Fibroblast of the aortic adventitia (primary cell): ENCODE results near the gene NCKAP5L. TPM values are rescaled to one million over a fixed set of nuclear protein-coding genes. Genes with fewer than 3 reads are reported as not detected.

Experiments used
- DNase-seq: peaks from one replicate; pipeline ENCODE4 v3.0.0-alpha.2; 2010; ENCODE audit warnings: low read depth
- H3K4me3 ChIP-seq: 2 replicates; pipeline ENCODE4 v1.5.1; 2011; ENCODE audit warnings: low read depth, mild to moderate bottlenecking, control low read depth, low read length, moderate library complexity
- total RNA-seq: library from RNA; depleted of rRNA; stranded (reverse); fragments of >200 nt; gene quantifications from 2 replicates; pipeline ENCODE4 v1.2.3, GENCODE V29; 2012; ENCODE audit warnings: low replicate concordance
- TF ChIP-seq, protein P1 (sequence below): IDR thresholded peaks from 2 replicates; pipeline ENCODE4 v1.5.1; 2011; ENCODE audit warnings: mild to moderate bottlenecking, low read length, control low read depth, inconsistent platforms; ENCODE audit not compliant: insufficient read depth

NCKAP5L gene
- total RNA-seq, 1 donor, result 27.9 TPM

DNA sequence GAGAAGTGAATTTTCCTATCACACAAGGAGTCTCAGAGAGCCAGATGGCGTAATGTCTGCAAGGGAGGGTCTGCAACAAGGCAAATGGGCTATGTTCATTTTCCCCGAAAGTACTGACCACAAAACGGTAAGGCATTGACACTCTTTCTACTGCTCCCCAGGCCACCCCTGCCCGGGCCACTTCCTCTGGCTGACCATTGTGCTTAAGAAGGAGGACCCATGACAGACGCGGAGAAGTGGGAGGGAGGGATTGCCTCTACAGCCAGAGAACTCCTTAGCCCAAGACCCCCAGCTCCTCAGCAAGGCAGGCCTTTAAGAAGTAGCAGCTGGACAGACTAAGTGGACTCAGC lies 1.2 kb downstream of the NCKAP5L start:
- no peak for DNase-seq
- H3K4me3 ChIP-seq, result peak overlapping the region; percentile 90
- TF ChIP-seq, protein P1, sequence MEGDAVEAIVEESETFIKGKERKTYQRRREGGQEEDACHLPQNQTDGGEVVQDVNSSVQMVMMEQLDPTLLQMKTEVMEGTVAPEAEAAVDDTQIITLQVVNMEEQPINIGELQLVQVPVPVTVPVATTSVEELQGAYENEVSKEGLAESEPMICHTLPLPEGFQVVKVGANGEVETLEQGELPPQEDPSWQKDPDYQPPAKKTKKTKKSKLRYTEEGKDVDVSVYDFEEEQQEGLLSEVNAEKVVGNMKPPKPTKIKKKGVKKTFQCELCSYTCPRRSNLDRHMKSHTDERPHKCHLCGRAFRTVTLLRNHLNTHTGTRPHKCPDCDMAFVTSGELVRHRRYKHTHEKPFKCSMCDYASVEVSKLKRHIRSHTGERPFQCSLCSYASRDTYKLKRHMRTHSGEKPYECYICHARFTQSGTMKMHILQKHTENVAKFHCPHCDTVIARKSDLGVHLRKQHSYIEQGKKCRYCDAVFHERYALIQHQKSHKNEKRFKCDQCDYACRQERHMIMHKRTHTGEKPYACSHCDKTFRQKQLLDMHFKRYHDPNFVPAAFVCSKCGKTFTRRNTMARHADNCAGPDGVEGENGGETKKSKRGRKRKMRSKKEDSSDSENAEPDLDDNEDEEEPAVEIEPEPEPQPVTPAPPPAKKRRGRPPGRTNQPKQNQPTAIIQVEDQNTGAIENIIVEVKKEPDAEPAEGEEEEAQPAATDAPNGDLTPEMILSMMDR, result no peak

DNA sequence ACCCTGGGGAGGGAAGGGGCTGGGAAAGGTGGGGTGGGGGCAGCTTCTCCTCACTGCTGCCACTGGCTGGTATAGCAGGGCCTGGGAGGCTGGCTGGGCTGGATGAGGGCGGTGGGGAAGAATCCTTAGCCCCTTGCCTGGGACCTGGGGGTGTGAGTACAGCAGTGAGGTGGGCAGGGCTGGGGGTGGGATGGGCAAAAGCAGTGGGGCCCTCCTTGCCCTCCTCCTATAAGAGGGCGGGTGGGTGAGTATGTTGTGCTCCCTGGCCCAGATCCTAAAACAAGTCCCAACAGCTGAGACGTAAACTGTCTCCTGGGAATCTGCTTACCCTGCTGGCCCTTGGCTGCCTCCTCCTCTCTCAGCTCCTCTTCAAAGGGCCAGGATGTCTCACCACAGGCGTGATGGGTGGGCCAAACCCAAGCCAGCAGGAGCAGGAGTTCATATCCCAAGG lies 2.2 kb downstream of the NCKAP5L start:
- DNase-seq, result peak; percentile 63
- H3K4me3 ChIP-seq, result peak overlapping the region; percentile 90
- TF ChIP-seq, protein P1, result no peak

DNA sequence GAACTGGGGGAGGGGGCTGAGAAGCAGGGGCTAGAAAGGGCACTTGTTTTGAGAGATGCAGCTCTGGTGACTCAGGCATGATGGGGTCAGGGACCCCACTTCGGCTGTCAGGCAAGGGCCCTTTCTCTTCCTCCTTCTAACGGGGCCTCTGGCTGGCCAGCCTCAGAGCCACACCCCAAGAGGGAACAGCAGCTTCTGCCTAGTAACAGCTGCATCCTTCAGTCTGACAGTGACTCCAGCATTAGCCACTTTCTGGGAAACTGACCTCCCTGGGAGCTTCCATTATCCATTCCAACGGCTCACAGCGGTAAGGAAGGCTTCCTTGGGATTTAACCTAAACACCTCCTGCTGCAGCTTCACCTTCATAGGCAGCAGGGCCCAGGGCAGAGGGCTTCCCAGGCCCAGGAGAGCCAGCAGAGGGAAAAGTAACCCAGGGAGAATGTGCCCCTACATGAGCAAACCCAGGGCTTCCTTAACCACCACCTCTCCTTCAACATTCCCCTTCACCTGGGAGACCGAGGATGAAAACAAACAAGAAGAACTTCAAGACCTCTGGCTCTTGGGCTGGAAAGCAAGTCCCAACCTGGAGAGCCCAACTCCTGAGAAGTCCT lies 2.7 kb downstream of the NCKAP5L start:
- peak; percentile 61 for DNase-seq
- TF ChIP-seq, protein P1, result no peak
- peak overlapping the region; percentile 90 for H3K4me3 ChIP-seq

DNA sequence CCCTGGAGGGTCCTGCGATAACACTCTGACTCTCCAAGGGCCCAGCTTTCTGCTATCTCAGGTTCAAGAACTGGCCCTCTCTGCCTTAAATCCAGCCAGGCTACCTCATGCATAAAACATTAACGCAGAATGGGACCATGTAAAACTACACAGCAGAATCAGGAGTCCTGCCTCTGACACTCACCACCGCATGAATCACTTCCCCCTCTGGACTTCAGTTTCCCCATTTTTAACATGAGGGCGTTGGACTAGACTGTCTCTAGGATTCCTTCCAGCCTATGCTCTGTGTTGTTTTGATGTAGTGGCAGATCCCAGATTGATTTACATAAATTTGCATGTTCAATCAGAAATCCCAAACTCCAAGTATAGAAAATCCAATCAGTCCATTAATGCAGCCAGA lies 3.3 kb downstream of the NCKAP5L start:
- peak overlapping the region; percentile 90 for H3K4me3 ChIP-seq
- peak; percentile 77 for DNase-seq
- TF ChIP-seq, protein P1, result no peak

DNA sequence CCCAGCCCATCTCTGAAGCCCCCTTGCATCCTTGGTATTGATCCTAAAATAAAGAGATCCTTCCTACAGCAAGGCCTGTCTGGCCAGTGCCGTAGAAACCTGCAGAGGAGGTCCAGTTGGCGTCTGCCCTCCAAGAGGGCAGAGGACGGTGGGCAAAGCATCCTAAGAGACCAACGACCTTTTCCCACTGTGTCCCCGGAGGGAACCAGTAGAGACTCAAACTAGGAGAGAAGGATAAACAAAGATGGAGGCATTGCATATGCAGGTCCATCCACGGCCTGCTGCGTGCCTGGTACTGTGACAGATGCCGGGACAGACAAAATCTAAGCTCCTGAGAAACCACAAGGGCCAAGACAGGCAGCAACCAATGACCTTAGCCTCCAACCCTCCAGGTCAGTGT lies 3.8 kb downstream of the NCKAP5L start:
- H3K4me3 ChIP-seq, result peak overlapping the region; percentile 6
- no peak for DNase-seq
- TF ChIP-seq, protein P1, result no peak

DNA sequence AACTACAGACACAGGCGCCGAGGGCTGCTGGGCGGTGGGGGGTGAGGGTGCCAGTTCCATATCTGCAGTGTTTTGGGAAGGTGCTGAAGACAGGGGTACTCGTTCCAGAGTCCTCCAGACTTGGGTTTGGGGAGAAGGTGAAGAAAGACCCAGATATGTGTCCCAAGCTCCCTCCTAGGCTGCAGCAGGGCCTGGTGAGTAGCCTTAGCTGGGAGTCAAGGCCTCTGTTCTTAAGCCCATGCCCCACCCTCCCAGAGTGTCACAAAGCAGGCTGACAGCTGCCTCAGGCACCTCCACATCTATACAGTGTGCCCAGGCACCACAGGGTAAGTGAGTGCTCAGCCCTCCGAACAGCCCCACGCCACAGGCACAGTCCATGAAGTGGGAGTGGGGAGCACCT lies 4.3 kb downstream of the NCKAP5L start:
- no peak overlapping the region for H3K4me3 ChIP-seq
- no peak for DNase-seq
- TF ChIP-seq, protein P1, result no peak

DNA sequence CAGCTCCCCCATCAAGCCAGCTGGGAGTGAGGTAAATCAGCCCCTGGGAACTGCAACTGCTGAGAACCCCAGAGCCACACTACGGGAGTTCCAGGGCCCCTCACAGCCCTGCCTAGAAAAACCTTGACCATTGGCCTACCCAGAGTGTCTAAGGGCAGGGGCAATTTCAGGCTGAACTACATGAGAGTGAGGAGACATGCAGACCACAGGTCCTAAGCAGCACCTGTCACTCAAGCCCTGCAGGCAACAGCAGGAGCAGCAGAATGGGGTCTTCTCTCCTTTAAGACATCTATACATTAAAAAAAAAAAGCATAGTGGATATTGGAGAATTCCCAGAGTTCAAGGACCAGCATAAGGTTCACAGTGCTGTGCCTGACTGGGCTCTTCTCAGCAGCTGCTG lies 4.9 kb downstream of the NCKAP5L start:
- TF ChIP-seq, protein P1, result no peak
- H3K4me3 ChIP-seq, result no peak overlapping the region
- no peak for DNase-seq
